Gastroesophageal sphincter (tissue), 3 donors: ENCODE measurements around the gene FAM234A.
"Not testable (repeated sequence)": the region's sequence is repeated elsewhere in the genome, so short reads cannot be mapped to it uniquely, and the experiment has no call there.

ENCODE experiments used
- EP300 ChIP-seq: sonication (generic); formaldehyde crosslinking; IDR thresholded peaks from one replicate; pipeline ENCODE4 v1.6.1; 2017; ENCODE audit warnings: antibody characterized with exemption, mild to moderate bottlenecking
- POLR2A ChIP-seq, 2 donors: fragments of 450-650 bp; IDR thresholded peaks; one replicate each; pipeline ENCODE4 v1.6.1; 2017; ENCODE audit warnings: antibody characterized with exemption in 2 of 2, mild to moderate bottlenecking in 2 of 2, moderate library complexity in 1 of 2
- POLR2AphosphoS5 ChIP-seq: sonication (generic); formaldehyde crosslinking; IDR thresholded peaks from one replicate; pipeline ENCODE4 v1.6.1; 2017; ENCODE audit warnings: antibody characterized with exemption
- TF ChIP-seq, protein P1 (sequence below), 4 experiments: fragments of 200-600 bp in 2 of 4; fragments of 450-650 bp in 2 of 4; sonication (generic) in 1 of 4; IDR thresholded peaks; one replicate each; pipeline ENCODE4 v1.5.1; 2017 to 2019; ENCODE audit warnings: antibody characterized with exemption in 4 of 4, mild to moderate bottlenecking in 2 of 4, moderate library complexity in 2 of 4

GRCh38 chr16:204046-204445, 30.6 kb upstream of the FAM234A start:
- TF ChIP-seq, protein P1, sequence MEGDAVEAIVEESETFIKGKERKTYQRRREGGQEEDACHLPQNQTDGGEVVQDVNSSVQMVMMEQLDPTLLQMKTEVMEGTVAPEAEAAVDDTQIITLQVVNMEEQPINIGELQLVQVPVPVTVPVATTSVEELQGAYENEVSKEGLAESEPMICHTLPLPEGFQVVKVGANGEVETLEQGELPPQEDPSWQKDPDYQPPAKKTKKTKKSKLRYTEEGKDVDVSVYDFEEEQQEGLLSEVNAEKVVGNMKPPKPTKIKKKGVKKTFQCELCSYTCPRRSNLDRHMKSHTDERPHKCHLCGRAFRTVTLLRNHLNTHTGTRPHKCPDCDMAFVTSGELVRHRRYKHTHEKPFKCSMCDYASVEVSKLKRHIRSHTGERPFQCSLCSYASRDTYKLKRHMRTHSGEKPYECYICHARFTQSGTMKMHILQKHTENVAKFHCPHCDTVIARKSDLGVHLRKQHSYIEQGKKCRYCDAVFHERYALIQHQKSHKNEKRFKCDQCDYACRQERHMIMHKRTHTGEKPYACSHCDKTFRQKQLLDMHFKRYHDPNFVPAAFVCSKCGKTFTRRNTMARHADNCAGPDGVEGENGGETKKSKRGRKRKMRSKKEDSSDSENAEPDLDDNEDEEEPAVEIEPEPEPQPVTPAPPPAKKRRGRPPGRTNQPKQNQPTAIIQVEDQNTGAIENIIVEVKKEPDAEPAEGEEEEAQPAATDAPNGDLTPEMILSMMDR (IDR thresholded peaks at IDR 0.05): not testable (repeated sequence)
- TF ChIP-seq EP300; POLR2AphosphoS5; POLR2A (IDR thresholded peaks at IDR 0.05): not testable (repeated sequence)
